SU-DHL-6 (cell line): ENCODE data around the gene NAV3.

ENCODE experiments used
- EZH2phosphoT487 ChIP-seq: fragments of 200-600 bp; sonication (generic), shearing (Covaris generic); conservative IDR thresholded peaks from 2 replicates; pipeline ENCODE4 v1.6.1; 2018; ENCODE audit warnings: mild to moderate bottlenecking, antibody characterized with exemption, low read length, moderate library complexity, mixed read lengths
- TF ChIP-seq, protein P1 (sequence below): fragments of 200-600 bp; sonication (generic); IDR thresholded peaks from one replicate; pipeline ENCODE4 v1.5.1; 2017; ENCODE audit warnings: antibody characterized with exemption, mild to moderate bottlenecking, low read length, moderate library complexity; ENCODE audit not compliant: insufficient read depth, poor library complexity, severe bottlenecking

DNA sequence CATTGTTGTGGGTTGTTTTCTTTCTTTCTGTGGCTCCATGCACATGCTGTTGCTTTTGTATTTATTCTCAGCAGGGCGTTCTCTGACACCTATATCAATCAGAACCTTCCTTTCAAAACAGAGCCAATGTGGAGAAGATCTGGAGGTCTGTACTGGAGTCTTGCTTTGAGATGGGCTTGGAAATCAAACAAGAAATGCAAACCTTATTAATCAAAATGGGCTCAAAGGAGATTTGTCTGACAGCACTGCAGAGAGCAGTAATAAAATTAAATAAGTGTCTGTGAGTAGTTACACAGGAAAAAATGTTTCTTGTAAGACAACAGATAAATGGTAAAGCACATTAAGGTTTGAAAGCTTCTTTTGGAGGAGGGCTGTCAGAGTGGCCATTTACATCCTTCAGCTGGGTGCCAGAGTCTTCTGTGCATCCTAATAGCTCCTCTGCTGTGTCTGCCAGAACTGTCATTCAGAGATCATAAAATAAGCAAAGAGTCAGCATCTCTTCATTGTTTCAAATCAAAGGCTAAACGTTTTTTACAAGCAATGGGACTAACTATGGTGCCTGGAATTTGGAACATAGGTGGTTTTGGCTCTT is 414.3 kb downstream of the NAV3 start:
- TF ChIP-seq, protein P1, sequence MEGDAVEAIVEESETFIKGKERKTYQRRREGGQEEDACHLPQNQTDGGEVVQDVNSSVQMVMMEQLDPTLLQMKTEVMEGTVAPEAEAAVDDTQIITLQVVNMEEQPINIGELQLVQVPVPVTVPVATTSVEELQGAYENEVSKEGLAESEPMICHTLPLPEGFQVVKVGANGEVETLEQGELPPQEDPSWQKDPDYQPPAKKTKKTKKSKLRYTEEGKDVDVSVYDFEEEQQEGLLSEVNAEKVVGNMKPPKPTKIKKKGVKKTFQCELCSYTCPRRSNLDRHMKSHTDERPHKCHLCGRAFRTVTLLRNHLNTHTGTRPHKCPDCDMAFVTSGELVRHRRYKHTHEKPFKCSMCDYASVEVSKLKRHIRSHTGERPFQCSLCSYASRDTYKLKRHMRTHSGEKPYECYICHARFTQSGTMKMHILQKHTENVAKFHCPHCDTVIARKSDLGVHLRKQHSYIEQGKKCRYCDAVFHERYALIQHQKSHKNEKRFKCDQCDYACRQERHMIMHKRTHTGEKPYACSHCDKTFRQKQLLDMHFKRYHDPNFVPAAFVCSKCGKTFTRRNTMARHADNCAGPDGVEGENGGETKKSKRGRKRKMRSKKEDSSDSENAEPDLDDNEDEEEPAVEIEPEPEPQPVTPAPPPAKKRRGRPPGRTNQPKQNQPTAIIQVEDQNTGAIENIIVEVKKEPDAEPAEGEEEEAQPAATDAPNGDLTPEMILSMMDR, result no peak
- no peak for TF ChIP-seq EZH2phosphoT487
